Natural killer cell (primary cell): ENCODE results near the gene PACRG. TPM values are rescaled to one million over a fixed set of nuclear protein-coding genes. Genes with fewer than 3 reads are reported as not detected.

ENCODE experiments used
- ATAC-seq, 3 donors: fragments of 150-1000 bp in 2 of 3; fragments of 200-7000 bp in 1 of 3; cut with Tn5 transposase; 1 replicate in 1 of 3; 2 replicates in 2 of 3; pipeline ENCODE4 v1.10.0; 2021; ENCODE audit warnings: mild to moderate bottlenecking in 2 of 3, moderate library complexity in 2 of 3
- DNase-seq, 2 donors: peaks; one replicate each; pipeline versions ENCODE4 v3.0.0 to v3.0.0-alpha.2; 2013 to 2021; ENCODE audit warnings: mixed read lengths in 1 of 2
- H3K27ac ChIP-seq: one replicate; pipeline ENCODE4 v1.5.1; 2013; ENCODE audit warnings: mild to moderate bottlenecking, low read length
- H3K27me3 ChIP-seq: one replicate; pipeline ENCODE4 v1.6.1; 2013; ENCODE audit warnings: low read length; ENCODE audit not compliant: control insufficient read depth, insufficient read depth
- H3K36me3 ChIP-seq: one replicate; pipeline ENCODE4 v1.6.1; 2013; ENCODE audit warnings: low read length; ENCODE audit not compliant: control insufficient read depth, insufficient read depth
- H3K4me1 ChIP-seq: one replicate; pipeline ENCODE4 v1.6.1; 2013; ENCODE audit warnings: low read length; ENCODE audit not compliant: control insufficient read depth, insufficient read depth
- H3K4me3 ChIP-seq: one replicate; pipeline ENCODE4 v1.5.1; 2013; ENCODE audit warnings: low read length
- H3K9me3 ChIP-seq: one replicate; pipeline ENCODE4 v1.6.1; 2013; ENCODE audit warnings: low read length; ENCODE audit not compliant: control insufficient read depth, insufficient read depth
- H3K27ac Mint-ChIP-seq, 2 donors: one replicate each; pipeline ENCODE4 v1.8.0; 2022; ENCODE audit warnings: mild to moderate bottlenecking in 2 of 2, mixed read lengths in 2 of 2, moderate library complexity in 1 of 2
- H3K27me3 Mint-ChIP-seq, 2 donors: one replicate each; pipeline ENCODE4 v1.8.0; 2022; ENCODE audit warnings: low read depth in 2 of 2, mixed read lengths in 2 of 2
- H3K36me3 Mint-ChIP-seq: one replicate; pipeline ENCODE4 v1.8.0; 2022; ENCODE audit warnings: mixed read lengths
- H3K4me1 Mint-ChIP-seq, 2 donors: one replicate each; pipeline ENCODE4 v1.8.0; 2022; ENCODE audit warnings: mixed read lengths in 2 of 2
- H3K4me3 Mint-ChIP-seq: one replicate; pipeline ENCODE4 v1.8.0; 2022; ENCODE audit warnings: mild to moderate bottlenecking, moderate library complexity, mixed read lengths
- H3K9me3 Mint-ChIP-seq, 2 donors: one replicate each; pipeline ENCODE4 v1.8.0; 2022; ENCODE audit warnings: mixed read lengths in 2 of 2
- CTCF ChIP-seq: fragments of 200-600 bp; IDR thresholded peaks from one replicate; pipeline ENCODE4 v1.8.0; 2022; ENCODE audit warnings: antibody characterized with exemption
- WGBS: methylation state at CpG from one replicate; pipeline ENCODE4 v1.1.7; 2013; ENCODE audit warnings: missing lambda C conversion rate; ENCODE audit not compliant: insufficient coverage; 5-methylcytosine and 5-hydroxymethylcytosine counted together
- intact Hi-C: fragments of 100-400 bp; cut with micrococcal nuclease; formaldehyde crosslinking; loops from one replicate; pipeline ENCODE4 v1.14.2; 2022
- total RNA-seq, 4 donors: library from RNA; stranded (reverse); fragments of 120-200 nt in 1 of 4; gene quantifications; one replicate each; pipeline versions ENCODE4 v1.2.3 to v1.2.4, GENCODE V29; 2013 to 2022

Gene PACRG
- total RNA-seq, 3 donors from 2014 or later (not counting 1 experiment from before 2014, with no cell fraction given), result 0.52 TPM; not detected in 2

GRCh38 chr6:162750776-162751175 lies 23.0 kb downstream of the PACRG start:
- TF ChIP-seq CTCF, result no peak

DNA sequence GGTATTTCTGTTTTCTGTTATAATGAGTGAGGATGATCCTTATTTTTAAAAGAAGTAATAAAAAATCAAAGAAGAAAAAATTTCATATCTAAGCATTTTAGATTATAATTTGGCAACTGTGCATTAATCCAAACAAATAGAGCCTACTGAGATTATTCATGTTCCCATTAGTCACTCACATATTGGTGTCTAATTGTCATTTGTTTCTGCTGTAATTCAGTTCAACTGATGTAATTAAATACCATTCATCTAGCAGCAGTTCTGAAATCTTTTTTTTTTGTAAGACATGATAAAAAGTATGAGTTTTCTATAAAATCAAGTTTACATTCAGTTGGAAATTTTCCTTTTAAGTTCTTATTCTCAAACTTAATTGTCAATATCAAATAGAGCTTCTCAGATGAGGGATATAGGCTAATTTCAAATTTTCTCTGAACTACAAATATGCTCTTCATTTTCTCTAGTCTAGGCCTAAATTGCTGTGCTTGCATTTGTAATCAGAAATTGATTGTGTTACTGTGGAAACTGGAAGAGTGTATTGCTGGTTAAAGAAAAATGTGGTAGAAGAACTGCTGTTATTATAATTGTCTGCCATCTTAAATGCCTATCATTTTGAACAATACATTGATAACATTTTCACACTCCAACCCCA lies 23.6 kb downstream of the PACRG start:
- no peaks in the 10 kb centered on the region for H3K36me3 Mint-ChIP-seq
- Histone ChIP-seq H3K4me3 (no peak overlapping the region), H3K9me3 (no peaks in the 10 kb centered on the region), H3K27me3 (peaks cover 2% of the 10 kb centered on the region), H3K36me3 (no peaks in the 10 kb centered on the region), H3K27ac (no peak overlapping the region), H3K4me1 (no peaks in the 10 kb centered on the region)
- no peak for ATAC-seq
- no peak overlapping the region for H3K27ac Mint-ChIP-seq
- H3K4me3 Mint-ChIP-seq, result no peak overlapping the region
- no peak for DNase-seq
- H3K9me3 Mint-ChIP-seq, result peaks cover 0 to 2% of the 10 kb centered on the region in 2 donors
- intact Hi-C loops, result no loop called here
- no peak for TF ChIP-seq CTCF
- no peaks in the 10 kb centered on the region for H3K27me3 Mint-ChIP-seq
- no peaks in the 10 kb centered on the region for H3K4me1 Mint-ChIP-seq

More at GRCh38 chr6:162750776-162751175, 23.0 kb downstream of the PACRG start:
- no peaks in the 10 kb centered on the region for H3K36me3 ChIP-seq
- intact Hi-C loops, result no loop called here
- no peak overlapping the region for H3K27ac ChIP-seq
- Mint-ChIP-seq H3K27ac (no peak overlapping the region), H3K27me3 (no peaks in the 10 kb centered on the region), H3K9me3 (peaks cover 0 to 2% of the 10 kb centered on the region in 2 donors), H3K4me1 (no peaks in the 10 kb centered on the region), H3K4me3 (no peak overlapping the region), H3K36me3 (no peaks in the 10 kb centered on the region)
- H3K27me3 ChIP-seq, result peaks cover 2% of the 10 kb centered on the region
- H3K4me3 ChIP-seq, result no peak overlapping the region
- no peak for ATAC-seq
- no peaks in the 10 kb centered on the region for H3K4me1 ChIP-seq
- H3K9me3 ChIP-seq, result no peaks in the 10 kb centered on the region
- DNase-seq, result no peak
- 100% methylated on average over 2 of the region's 3 CpGs for WGBS

GRCh38 chr6:162753775-162754174 lies 26.0 kb downstream of the PACRG start:
- intact Hi-C loops, result no loop called here
- Histone ChIP-seq H3K9me3 (no peaks in the 10 kb centered on the region), H3K27me3 (peaks cover 2% of the 10 kb centered on the region), H3K4me3 (no peak overlapping the region), H3K36me3 (no peaks in the 10 kb centered on the region), H3K27ac (no peak overlapping the region), H3K4me1 (no peaks in the 10 kb centered on the region)
- H3K36me3 Mint-ChIP-seq, result no peaks in the 10 kb centered on the region
- H3K27ac Mint-ChIP-seq, result no peak overlapping the region
- H3K27me3 Mint-ChIP-seq, result no peaks in the 10 kb centered on the region
- peaks cover 0 to 2% of the 10 kb centered on the region in 2 donors for H3K9me3 Mint-ChIP-seq
- no peak overlapping the region for H3K4me3 Mint-ChIP-seq
- ATAC-seq (no peak), DNase-seq (no peak)
- H3K4me1 Mint-ChIP-seq, result no peaks in the 10 kb centered on the region
- TF ChIP-seq CTCF, result no peak

DNA sequence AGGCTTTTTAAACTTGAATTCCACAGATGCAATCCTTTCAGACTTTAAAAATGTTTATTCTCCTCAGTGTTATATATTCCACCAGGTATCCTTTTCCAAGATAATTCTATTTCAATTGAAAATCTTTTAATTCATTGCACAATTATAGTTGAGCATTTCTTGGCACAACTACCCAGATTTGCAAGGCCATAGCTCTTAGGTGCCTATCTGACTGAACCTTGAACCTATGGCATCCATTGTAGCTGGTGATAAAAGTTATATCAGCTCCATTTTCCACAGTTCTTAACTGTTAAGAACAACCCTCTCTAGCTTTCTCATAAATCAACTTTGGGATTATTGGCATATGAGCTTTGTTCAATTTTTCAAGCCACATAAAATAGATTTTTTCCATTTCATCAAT lies 42.4 kb downstream of the PACRG start:
- H3K4me1 ChIP-seq, result no peaks in the 10 kb centered on the region
- no peaks in the 10 kb centered on the region for H3K27me3 ChIP-seq
- intact Hi-C loops, result no loop called here
- peaks cover 2 to 5% of the 10 kb centered on the region in 2 donors for H3K9me3 Mint-ChIP-seq
- no peak for TF ChIP-seq CTCF
- H3K4me1 Mint-ChIP-seq, result no peaks in the 10 kb centered on the region
- H3K36me3 ChIP-seq, result no peaks in the 10 kb centered on the region
- H3K27ac ChIP-seq, result no peak overlapping the region
- H3K9me3 ChIP-seq, result no peaks in the 10 kb centered on the region
- H3K27ac Mint-ChIP-seq, result no peak overlapping the region
- ATAC-seq, result no peak
- no peak for DNase-seq
- H3K4me3 ChIP-seq, result no peak overlapping the region
- no peaks in the 10 kb centered on the region for H3K36me3 Mint-ChIP-seq
- no peak overlapping the region for H3K4me3 Mint-ChIP-seq
- no peaks in the 10 kb centered on the region for H3K27me3 Mint-ChIP-seq
